HG03097 (cell line): ENCODE measurements around the gene SEMA7A.

Experiments used
- ATAC-seq: cut with Tn5 transposase; IDR thresholded peaks from one replicate; pipeline ENCODE4 v1.9.1; 2021; ENCODE audit not compliant: unreplicated experiment, low FRiP score

Gene SEMA7A

GRCh38 chr15:74451861-74452835, 18.4 kb upstream of the SEMA7A start:
- no peak for ATAC-seq

DNA sequence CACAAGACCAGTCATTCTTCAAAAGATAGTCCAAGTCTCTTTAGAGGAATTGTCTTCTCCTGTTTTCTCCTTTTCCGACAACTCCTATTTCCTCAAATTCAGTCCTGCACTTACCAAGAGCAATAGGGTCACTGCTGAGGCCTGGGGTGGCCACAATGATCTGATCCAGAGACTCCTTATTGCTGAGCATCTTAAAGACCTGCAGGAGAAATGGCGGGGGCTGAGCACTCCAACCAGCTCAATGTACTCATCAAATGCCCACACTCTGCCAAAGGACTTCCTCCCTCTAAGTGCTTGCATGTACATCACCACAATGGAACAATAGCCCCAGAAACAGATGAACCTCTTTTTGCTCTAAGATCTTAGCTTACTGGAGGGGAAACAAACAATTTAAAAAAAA, 17.6 kb upstream of the SEMA7A start:
- no peak for ATAC-seq

GRCh38 chr15:74449643-74450205, 16.0 kb upstream of the SEMA7A start:
- ATAC-seq: no peak

- no peak for ATAC-seq
Observed at GRCh38 chr15:74449095-74449494, 15.3 kb upstream of the SEMA7A start.

- ATAC-seq: no peak
Observed at GRCh38 chr15:74445816-74446763, 12.3 kb upstream of the SEMA7A start.

GRCh38 chr15:74444106-74445062, 10.6 kb upstream of the SEMA7A start:
- no peak for ATAC-seq

- no peak for ATAC-seq
Observed at GRCh38 chr15:74443100-74443909, 9.5 kb upstream of the SEMA7A start.

DNA sequence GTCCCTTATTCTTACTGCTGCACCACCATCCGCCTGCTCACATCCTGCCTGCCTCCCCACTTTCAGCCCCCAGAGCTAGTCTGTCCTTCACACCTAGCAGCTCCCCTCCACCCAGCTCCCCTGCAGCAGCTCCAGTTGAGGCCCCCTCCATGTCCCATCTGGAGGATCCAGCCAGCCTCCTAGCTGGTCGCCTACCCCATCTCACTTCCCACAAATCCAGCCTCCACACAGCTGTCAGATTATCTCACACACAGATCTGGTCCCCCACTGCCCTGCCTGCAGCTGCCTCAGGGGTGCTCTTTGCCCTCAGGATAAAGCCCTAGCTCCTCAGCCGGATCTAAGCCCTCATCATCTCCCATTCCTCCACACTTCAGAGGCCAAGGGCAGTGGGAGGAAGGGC, 8.8 kb upstream of the SEMA7A start:
- ATAC-seq: no peak

DNA sequence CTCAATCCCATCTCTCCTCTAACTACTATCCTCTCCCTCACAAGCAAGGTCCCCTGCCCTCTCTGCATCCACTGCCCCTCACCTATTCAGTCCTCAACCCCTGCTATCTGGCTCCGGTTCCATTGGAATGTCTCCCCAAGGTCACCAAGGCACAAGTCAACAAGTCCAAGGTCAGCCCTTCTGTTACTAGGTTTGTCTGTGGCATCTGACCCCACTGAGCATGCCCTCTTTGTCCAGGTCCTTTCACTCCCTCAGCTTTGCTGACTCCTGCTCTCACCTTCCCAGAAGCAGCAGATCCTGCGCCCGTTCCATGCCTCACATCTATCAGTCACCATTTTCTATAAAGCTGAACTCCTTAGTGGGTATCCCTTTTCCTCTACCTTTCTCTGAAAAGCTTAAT, 8.3 kb upstream of the SEMA7A start:
- no peak for ATAC-seq

DNA sequence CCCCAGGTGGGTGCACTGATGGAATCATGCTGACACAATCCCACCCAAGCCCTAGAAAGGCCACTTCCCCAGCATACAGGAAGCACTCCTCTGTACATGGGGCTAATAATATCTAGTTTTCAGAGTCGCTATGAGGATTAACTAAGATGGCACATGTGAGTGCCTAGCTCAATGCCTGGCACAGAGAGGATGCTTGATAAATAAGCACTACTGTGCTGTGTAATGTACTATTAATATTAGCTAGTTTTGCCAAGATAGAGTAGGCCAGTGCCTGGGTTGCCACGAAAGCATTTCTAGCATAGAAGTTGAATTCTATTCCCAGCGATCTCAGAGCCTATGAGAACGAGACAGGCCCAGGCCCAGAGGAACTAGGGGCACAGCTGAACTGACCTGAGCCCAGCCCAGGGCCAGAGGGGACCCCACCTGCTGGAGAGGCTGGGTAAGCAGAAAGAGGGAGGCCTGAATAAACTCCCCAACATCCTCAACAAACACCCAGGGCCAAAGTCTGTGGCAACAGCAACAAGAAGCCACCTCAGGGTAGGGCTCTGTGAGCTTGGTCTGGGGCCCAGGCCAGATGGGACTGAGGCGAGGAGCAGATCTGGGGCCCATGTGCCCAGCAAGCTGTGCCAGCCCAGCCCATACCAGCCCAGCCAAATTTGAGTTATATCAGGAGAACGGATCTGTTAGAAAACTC, 7.6 kb upstream of the SEMA7A start:
- ATAC-seq: no peak

GRCh38 chr15:74438721-74439316, 5.1 kb upstream of the SEMA7A start:
- no peak for ATAC-seq

DNA sequence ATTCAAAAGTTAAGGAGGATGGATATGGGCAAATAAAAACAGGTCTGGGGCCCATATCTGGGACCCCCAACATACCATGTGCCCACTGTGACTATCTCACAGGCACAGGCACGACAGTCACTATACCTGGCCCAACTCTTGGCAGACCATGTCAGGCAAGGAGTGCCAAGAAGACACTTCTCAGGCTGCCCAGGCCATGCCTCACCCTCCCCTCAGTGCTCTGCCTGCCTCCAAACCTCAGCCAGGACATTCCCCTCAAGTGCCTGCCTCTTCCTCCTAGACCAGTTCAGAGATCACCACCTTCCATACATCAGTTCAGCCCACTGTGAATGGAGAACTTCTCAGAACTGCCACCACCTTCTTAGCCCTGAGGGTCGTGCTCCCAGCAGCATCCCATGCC, 4.4 kb upstream of the SEMA7A start:
- ATAC-seq: no peak

DNA sequence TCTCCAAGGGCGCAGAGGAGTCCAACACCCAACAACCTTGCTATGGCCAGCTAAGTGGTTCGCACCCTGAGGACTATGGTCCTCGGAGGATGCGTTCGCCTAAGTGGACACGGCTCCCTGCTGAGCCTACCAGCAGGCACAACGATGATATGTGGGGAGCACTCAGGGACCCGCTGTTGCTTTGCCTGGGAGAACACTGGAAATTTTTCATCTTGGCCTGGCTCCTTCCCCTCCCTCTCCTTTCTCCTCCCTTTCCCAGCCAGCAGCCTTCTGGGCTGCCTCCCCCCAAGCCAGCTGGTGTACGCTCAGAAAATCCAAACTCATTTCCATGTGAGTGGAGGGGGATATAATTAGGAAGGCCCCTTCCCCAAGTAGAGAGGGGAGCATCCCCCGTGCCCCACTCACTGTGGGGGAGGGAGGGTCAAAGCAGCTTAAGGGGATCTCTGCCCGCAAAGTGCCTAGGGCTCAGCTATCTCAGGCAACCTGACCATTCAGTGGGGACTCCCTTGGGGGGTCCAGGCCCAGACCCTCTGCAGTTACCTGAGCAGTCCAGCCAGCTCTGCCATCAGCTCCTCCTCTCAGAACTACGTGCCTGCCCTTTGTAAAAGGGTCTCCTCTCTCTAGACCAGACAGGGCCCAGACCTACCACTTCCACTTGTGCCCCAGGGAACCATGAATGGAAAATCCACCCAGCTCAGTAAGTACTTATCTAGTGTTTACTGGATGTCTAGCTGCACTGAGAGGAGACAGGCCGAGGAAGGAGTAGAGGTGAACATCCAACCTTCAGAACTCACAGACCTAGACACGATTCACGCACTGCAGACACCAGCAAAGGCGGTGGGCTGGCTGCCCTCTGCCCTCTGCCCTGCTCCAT, 742 bp upstream of the SEMA7A start:
- no peak for ATAC-seq

- peak; percentile 4 for ATAC-seq
Observed at GRCh38 chr15:74432968-74433591, 678 bp downstream of the SEMA7A start.

- no peak for ATAC-seq
Observed at GRCh38 chr15:74432271-74432967, 1.3 kb downstream of the SEMA7A start.

- no peak for ATAC-seq
Observed at GRCh38 chr15:74431645-74432044, 2.1 kb downstream of the SEMA7A start.
